HepG2 (cell line): Measurements from ENCODE around the gene INHA. TPM values are rescaled to one million over a fixed set of nuclear protein-coding genes. Genes with fewer than 3 reads are reported as not detected.

ENCODE experiments used
- CENPBD1 ChIP-seq: sonication (generic); formaldehyde crosslinking; IDR thresholded peaks from 2 replicates; pipeline ENCODE4 v1.8.0; 2022; ENCODE audit warnings: missing genetic modification reagents, low read depth, mild to moderate bottlenecking, borderline replicate concordance
- CENPT ChIP-seq: sonication (generic); formaldehyde crosslinking; IDR thresholded peaks from 2 replicates; pipeline ENCODE4 v1.8.0; 2022; ENCODE audit warnings: low read depth, mild to moderate bottlenecking, moderate library complexity, missing genetic modification reagents
- CENPX ChIP-seq: sonication (generic); formaldehyde crosslinking; IDR thresholded peaks from 2 replicates; pipeline ENCODE4 v1.9.0; 2021; ENCODE audit warnings: mild to moderate bottlenecking, missing genetic modification reagents, moderate library complexity
- IKZF4 ChIP-seq: sonication (generic); formaldehyde crosslinking; IDR thresholded peaks from 2 replicates; pipeline ENCODE4 v1.5.1; 2020; ENCODE audit warnings: borderline replicate concordance, mild to moderate bottlenecking, low read depth, missing genetic modification reagents; ENCODE audit errors: not compliant biosample characterization
- JDP2 ChIP-seq: sonication (generic); formaldehyde crosslinking; IDR thresholded peaks from 2 replicates; pipeline ENCODE4 v1.8.1; 2022; ENCODE audit warnings: missing genetic modification reagents, borderline replicate concordance
- POGZ ChIP-seq: sonication (generic); formaldehyde crosslinking; IDR thresholded peaks from 2 replicates; pipeline ENCODE4 v1.4.0; 2020; ENCODE audit warnings: mild to moderate bottlenecking, missing genetic modification reagents
- RAD51 ChIP-seq: fragments of 450-650 bp; IDR thresholded peaks from 2 replicates; pipeline ENCODE4 v1.6.1; 2016; ENCODE audit warnings: borderline replicate concordance
- RFX3 ChIP-seq: IDR thresholded peaks from 2 replicates; pipeline ENCODE4 v1.6.1; 2016; ENCODE audit warnings: missing biosample characterization, missing genetic modification reagents
- RORA ChIP-seq: sonication (generic); formaldehyde crosslinking; IDR thresholded peaks from 2 replicates; pipeline ENCODE4 v1.5.0; 2020; ENCODE audit warnings: mild to moderate bottlenecking, missing genetic modification reagents, moderate library complexity
- SMAD1 ChIP-seq: sonication (generic); formaldehyde crosslinking; IDR thresholded peaks from 2 replicates; pipeline ENCODE4 v1.4.0; 2020; ENCODE audit warnings: missing genetic modification reagents, low read depth, mild to moderate bottlenecking, borderline replicate concordance
- SOX6 ChIP-seq, 2 experiments: fragments of 450-650 bp in 1 of 2; sonication (generic) in 1 of 2; formaldehyde crosslinking in 1 of 2; IDR thresholded peaks; 2 replicates each; pipeline versions ENCODE4 v1.4.0 to v1.6.1; 2017 to 2020; ENCODE audit warnings: antibody characterized with exemption in 1 of 2, mild to moderate bottlenecking in 1 of 2, missing genetic modification reagents in 1 of 2
- SRSF9 ChIP-seq: fragments of 200-400 bp; formaldehyde crosslinking; IDR thresholded peaks from 2 replicates; pipeline ENCODE4 v1.6.1; 2018; ENCODE audit warnings: borderline replicate concordance, mild to moderate bottlenecking, low read depth, low read length; ENCODE audit not compliant: insufficient read depth, poor library complexity, severe bottlenecking
- TBX3 ChIP-seq: fragments of 450-650 bp; IDR thresholded peaks from 2 replicates; pipeline ENCODE4 v1.6.1; 2017; ENCODE audit warnings: antibody characterized with exemption, mild to moderate bottlenecking, inconsistent platforms, borderline replicate concordance
- TIGD3 ChIP-seq: sonication (generic); formaldehyde crosslinking; IDR thresholded peaks from 2 replicates; pipeline ENCODE4 v1.5.1; 2020; ENCODE audit warnings: mild to moderate bottlenecking, missing genetic modification reagents, borderline replicate concordance
- ZNF280B ChIP-seq: sonication (generic); formaldehyde crosslinking; IDR thresholded peaks from 2 replicates; pipeline ENCODE4 v1.5.0; 2020; ENCODE audit warnings: missing genetic modification reagents, mild to moderate bottlenecking, borderline replicate concordance
- ZNF503 ChIP-seq: sonication (generic); formaldehyde crosslinking; IDR thresholded peaks from 2 replicates; pipeline ENCODE4 v1.4.0; 2020; ENCODE audit warnings: missing genetic modification reagents
- ZNF567 ChIP-seq: sonication (generic); formaldehyde crosslinking; IDR thresholded peaks from 2 replicates; pipeline ENCODE4 v1.8.1; 2023; ENCODE audit warnings: mild to moderate bottlenecking, missing genetic modification reagents, borderline replicate concordance
- ZNF772 ChIP-seq: sonication (generic); formaldehyde crosslinking; IDR thresholded peaks from 2 replicates; pipeline ENCODE4 v1.5.0; 2020; ENCODE audit warnings: mild to moderate bottlenecking, missing genetic modification reagents
- ZNF776 ChIP-seq: sonication (generic); formaldehyde crosslinking; IDR thresholded peaks from 2 replicates; pipeline ENCODE4 v1.4.0; 2020; ENCODE audit warnings: mild to moderate bottlenecking, missing genetic modification reagents
- ZNF784 ChIP-seq: sonication (generic); formaldehyde crosslinking; IDR thresholded peaks from 2 replicates; pipeline ENCODE4 v1.5.1; 2020; ENCODE audit warnings: missing genetic modification reagents, mild to moderate bottlenecking, borderline replicate concordance
- ZNF790 ChIP-seq: sonication (generic); formaldehyde crosslinking; IDR thresholded peaks from 2 replicates; pipeline ENCODE4 v1.8.0; 2022; ENCODE audit warnings: missing genetic modification reagents, mild to moderate bottlenecking, borderline replicate concordance
- ZSCAN31 ChIP-seq: sonication (generic); formaldehyde crosslinking; IDR thresholded peaks from 2 replicates; pipeline ENCODE4 v1.5.0; 2020; ENCODE audit warnings: low read depth, mild to moderate bottlenecking, missing genetic modification reagents
- polyA plus RNA-seq, 8 experiments: library from polyadenylated mRNA; depleted of rRNA in 3 of 8; stranded (reverse) in 7 of 8; unstranded in 1 of 8; fragments of >200 nt; fragmentation: Illumina TruSeq in 4 of 8; extraction: Trizol in 4 of 8; gene quantifications; 2 replicates each; pipeline versions ENCODE4 v1.2.1 to v1.2.3, GENCODE V29; 2011 to 2016; ENCODE audit warnings: low read depth in 4 of 8, missing spikeins in 1 of 8, mixed read lengths in 1 of 8; ENCODE audit not compliant: insufficient read depth in 1 of 8
- total RNA-seq, 5 experiments: library from RNA; depleted of rRNA; stranded (reverse); fragments of >200 nt; fragmentation: Illumina TruSeq; extraction: Trizol; gene quantifications; 2 replicates each; pipeline ENCODE4 v1.2.3, GENCODE V29; 2016; ENCODE audit warnings: low read depth in 1 of 5

The INHA gene
- total and polyA plus RNA-seq, 2 of the 13 experiments (the other 11 are each of a cell fraction or from before 2014, with no cell fraction given) = 4.1 to 15.2 TPM

- no peak for TF ChIP-seq ZNF503 (CRISPR knock-in tag)
- no peak for TF ChIP-seq CENPT (CRISPR knock-in tag)
- peak; percentile 99 for TF ChIP-seq RFX3 (CRISPR knock-in tag)
- no peak for TF ChIP-seq CENPX (CRISPR knock-in tag)
- TF ChIP-seq ZNF784 (CRISPR knock-in tag) = peak; percentile 62
- no peak for TF ChIP-seq SRSF9
- TF ChIP-seq SOX6 (IDR thresholded peaks at IDR 0.05) = no peak
- peak; percentile 76; the same call in 1 of the 2 replicates for TF ChIP-seq SOX6 (CRISPR knock-in tag; IDR thresholded peaks at IDR 0.05)
- no peak for TF ChIP-seq CENPBD1
- no peak for TF ChIP-seq JDP2
- TF ChIP-seq TBX3 = no peak
- TF ChIP-seq ZNF567 (CRISPR knock-in tag) = no peak
- TF ChIP-seq ZSCAN31 (CRISPR knock-in tag) = peak; percentile 93; the same call in 1 of the 2 replicates
- TF ChIP-seq POGZ (CRISPR knock-in tag) = peak; percentile 48
- no peak for TF ChIP-seq ZNF790 (CRISPR knock-in tag)
- no peak for TF ChIP-seq ZNF776 (CRISPR knock-in tag)
- TF ChIP-seq SMAD1 = peak; percentile 94; the same call in 1 of the 2 replicates
- TF ChIP-seq RORA (CRISPR knock-in tag) = 0 out of 2 replicates have a peak, but pooled peaks have one; percentile 76
- 0 out of 2 replicates have a peak, but pooled peaks have one; percentile 17 for TF ChIP-seq TIGD3 (CRISPR knock-in tag)
- peak; percentile 77; the same call in 1 of the 2 replicates for TF ChIP-seq ZNF280B
- no peak for TF ChIP-seq RAD51
- TF ChIP-seq IKZF4 (CRISPR knock-in tag) = no peak
- TF ChIP-seq ZNF772 (CRISPR knock-in tag) = peak; percentile 62
Measured at GRCh38 chr2:219597552-219598307, 25.6 kb downstream of the INHA start, which contains the start of gene STK11IP (continued).
